ENCODE results near the gene PACS1.

The PACS1 gene

DNA sequence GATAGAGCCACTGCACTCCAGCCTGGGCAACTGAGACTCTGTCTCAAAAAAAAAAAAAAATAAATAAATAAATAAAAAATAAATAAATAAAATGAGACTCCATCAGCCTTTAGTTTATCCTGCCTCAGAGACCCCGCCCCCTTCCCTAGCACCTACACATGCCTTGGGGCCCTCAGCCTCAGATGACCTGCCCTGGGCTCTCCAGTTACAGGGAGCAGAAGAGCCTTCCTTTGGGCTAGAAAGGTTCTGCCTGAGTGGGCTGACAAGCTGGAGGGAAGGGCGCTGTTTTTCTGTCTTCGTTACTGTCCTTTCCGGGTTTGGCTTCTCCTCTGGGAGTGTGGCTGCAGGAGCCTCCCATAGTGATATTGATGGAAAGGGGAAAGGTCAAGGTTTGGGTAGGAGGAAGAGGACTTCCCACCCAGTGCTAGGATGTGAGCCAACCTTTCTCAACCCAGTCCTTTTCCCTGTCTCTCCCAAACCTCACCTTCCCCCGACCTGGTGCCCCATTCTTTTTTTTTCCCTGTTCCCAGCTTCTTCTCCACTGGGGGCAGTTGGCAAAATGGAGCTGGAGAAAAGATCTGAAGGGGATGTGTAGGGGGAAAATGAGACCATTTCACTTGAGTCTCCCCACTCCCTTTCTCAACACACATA, 19.4 kb upstream of the PACS1 start:
- DNase-seq = no peak

DNA sequence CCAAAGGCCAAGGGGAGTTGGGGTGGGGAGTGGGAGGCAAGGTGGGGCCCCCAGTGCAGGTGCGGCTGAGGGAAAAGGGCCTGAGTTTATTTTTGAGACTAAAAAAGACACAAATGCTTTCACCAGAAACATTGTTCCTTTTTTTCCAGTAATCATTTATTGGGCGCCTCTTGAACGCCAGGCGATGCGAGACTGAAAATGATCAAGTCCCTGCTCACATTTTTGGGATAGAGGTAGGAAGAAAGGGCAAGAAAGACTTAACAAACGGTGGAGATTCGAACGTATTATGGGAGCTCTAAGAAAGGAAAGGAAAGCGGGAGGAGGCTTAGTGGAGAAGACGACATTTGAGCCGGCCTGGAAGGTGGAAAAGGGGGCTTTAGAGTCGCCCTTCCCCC, 18.7 kb upstream of the PACS1 start:
- no peak for DNase-seq

DNA sequence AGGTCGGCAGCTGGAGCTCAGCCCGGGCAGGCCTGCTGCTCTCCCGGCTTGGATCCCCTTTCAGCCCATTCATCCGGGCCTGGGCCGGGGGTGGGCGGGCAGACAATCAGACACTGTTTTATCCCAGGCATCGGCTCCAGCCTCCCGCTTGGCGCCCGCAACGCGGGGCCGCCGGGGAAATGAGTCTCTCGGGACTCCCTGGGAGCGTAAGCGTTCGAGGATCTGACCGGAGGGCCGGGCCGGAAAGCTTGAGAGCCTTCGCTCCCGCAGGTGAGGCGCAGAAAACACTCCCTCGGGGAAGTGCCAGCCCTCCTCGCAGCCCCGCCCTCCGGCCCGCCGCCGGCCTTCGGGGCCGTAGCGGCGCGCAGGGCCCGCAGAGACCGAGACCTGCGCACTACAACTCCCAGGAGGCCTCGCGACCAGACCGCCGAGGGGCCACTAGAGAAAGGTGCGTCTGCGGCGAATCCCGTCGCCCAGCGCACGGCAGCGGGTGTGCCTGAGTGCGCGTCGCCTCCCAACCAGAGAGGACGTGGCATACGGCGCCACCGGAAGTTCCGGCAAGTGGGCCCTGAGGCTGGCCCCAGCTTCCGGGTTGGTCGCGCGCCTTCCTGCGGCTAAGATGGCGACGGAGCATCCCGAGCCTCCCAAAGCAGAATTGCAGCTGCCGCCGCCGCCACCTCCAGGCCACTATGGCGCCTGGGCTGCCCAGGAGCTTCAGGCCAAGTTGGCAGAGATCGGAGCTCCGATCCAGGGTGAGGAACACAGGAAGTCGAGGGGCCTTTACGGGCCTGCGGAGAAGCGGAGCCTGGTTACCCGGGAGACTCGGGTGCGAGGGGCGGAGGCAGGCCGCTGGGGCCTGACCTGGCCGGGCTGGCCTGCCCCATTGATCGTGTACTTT, 18.1 kb upstream of the PACS1 start, which contains the start of gene SF3B2:
SF3B2 (plus strand) TSS at position 599 of the 898 bp plus-strand sequence; CDS start at position 620, 21 bp downstream.
- DNase-seq = peak; percentile 98

DNA sequence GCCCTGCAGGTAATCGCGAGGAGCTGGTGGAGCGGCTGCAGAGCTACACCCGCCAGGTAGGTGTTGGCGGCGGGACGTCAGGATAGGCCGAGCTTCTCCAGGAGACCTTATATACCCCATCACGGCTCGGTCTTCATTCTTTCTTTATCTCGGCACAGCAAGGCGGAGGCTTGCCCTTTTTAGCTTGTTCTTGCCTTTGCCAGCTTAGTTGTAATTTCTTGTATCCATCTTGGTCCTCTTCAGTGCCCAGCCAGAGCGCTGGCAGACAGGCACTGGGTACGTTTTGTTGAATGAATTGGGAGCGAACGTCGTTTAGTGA, 17.4 kb upstream of the PACS1 start:
- DNase-seq = no peak

DNA sequence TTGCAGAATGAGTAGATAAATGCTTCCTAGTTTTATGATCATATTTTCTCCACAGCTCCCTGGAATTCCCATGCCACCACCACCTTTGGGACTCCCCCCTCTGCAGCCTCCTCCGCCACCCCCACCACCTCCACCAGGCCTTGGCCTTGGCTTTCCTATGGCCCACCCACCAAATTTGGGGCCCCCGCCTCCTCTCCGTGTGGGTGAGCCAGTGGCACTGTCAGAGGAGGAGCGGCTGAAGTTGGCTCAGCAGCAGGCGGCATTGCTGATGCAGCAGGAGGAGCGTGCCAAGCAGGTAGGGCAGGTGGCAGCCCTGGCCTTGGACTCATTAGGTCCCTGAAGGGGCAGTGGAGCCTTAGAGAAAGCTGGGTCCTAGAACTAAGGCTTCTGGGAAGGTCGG, 15.1 kb upstream of the PACS1 start:
- no peak for DNase-seq

DNA sequence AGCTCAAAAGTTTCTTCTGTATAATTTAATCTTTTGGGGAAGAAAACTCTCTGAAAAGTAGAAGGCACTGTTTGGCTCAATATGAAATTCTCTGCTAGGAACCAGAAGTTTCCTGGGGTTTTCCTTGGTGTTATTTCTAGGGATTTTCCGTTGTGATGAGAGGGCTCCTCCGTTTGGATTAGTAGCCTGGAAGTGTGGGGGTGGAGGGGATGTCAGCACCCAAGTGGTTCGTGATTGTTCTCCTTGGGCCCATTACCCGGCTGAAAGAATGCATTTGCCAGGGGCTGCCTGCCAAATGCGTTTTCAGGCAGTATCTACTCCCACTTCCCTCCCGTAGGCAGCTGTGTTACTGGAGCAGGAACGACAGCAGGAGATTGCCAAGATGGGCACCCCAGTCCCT, 13.6 kb upstream of the PACS1 start:
- no peak for DNase-seq

DNA sequence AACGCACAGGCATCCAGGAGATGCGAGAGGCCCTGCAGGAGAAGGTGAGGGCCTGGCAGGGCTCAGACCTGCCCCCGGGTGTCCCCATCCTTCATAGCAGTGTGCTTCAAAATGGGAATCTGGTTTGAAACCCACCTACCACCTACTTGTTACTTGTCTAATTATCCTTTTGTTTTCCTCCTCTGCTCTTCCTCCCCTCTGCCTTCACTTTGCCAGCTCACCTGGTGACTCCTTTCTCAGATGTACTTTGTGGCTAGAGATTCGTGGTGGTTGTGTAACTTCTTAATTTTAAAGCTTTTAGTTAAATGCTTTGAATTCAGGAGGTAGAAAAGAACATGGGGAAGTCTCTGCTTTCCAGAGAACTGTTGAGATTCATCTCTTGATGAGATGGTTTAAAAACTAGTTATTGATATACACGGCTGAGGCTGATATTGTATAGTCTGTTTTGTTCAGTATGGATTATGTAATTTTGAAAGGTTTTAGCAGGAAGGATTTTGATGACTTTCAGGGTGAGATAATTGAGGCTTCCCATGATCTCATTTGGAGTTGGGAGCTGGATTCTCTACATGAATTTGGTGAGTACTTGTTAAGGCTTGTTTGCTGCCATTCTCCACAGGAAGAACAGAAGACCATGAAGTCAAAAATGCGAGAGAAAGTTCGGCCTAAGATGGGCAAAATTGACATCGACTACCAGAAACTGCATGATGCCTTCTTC, 9.9 kb upstream of the PACS1 start:
- no peak for DNase-seq

DNA sequence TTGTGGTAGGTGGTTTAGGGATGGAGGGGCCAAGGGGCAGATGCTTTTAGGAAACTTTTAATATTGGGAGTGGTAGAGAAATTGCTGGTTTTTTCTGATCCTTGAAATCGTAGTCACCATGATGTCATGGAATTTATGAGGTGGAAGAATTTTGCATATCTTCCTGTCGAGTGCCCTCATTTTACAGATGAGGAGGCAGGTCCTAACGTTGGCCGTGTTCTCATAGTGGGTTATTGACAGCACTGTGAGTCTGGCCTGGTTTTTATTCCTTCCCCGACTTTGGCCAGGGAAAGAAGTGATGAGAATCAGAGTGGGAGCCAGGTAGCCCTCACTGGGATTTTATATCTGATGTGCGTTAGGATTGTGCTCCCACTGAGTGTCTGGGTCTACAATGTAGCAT, 8.8 kb upstream of the PACS1 start:
- DNase-seq = no peak

DNA sequence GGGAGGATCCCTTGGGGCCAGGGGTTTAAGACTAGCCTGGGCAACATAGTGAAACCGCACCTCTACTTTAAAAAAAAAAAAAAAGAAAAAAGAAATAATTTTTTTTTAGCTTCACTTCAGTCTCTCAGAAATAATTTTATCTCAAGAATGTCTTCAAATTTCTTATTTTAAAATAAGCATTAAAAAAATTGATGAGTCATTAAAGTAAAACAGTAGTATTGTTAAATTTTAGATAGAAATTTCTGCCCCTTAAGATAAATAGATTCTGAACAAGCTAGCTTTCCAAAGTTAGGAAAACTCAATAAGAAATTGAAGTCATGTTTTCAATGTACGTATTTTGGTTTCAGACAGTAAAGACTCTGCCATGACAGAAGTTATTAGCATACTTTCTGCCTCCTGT, 7.7 kb upstream of the PACS1 start:
- no peak for DNase-seq

DNA sequence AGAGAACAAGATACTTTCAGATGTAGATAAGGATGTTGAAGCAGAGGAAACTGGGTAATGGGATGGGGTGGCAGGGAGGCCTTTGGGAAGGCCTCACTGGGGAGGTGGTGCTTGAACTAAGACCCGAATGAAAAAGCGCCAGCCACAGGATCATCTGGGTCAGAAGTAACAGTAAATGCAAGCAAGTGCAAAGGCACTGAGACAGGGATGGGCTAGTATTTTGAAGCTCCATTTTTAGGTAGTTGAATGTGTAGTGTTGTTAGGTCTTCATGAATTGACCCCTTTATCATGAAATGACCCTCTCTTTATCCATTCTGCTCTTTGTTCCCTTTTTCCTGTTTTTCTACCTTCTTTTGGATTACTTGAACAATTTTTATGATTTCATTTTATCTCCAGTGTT, 6.2 kb upstream of the PACS1 start:
- DNase-seq = no peak

DNA sequence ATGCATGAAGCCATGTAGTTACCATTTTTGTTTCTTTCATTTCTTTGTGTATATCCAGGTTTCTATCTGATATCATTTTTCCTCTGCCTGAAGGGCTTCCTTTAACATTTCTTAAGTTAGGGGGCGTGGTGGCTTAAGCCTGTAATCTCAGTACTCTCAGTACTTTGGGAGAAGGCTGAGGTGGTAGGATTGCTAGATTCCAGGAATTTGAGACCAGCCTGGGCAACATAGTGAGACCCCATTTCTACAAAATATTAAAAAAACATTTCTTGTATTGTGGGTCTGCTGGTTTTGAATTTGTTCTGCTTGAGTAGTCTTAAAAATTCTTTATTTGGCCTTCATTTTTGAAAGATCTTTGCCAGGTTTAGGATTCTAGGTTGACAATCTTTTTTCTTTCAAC, 5.5 kb upstream of the PACS1 start:
- no peak for DNase-seq

DNA sequence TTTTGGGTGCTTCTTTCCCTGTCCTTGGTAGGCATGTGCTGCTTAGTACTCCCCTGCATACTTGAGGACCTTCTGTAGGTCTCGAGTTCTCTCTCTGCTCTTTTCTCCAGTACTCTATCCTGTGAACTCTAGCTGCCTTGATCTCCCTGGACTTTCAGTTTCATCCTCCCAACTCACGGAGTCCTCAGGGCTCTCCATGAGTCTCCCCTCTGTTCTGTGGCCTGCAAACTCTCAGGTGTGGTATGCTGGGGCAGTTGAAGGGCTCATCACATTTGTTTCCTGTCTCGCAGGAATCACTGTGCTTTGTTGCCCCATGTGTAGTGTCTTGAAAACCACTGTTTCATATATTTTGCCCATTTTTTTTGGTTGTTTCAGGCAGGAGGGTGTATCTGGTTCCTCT, 3.3 kb upstream of the PACS1 start:
- DNase-seq = no peak

DNA sequence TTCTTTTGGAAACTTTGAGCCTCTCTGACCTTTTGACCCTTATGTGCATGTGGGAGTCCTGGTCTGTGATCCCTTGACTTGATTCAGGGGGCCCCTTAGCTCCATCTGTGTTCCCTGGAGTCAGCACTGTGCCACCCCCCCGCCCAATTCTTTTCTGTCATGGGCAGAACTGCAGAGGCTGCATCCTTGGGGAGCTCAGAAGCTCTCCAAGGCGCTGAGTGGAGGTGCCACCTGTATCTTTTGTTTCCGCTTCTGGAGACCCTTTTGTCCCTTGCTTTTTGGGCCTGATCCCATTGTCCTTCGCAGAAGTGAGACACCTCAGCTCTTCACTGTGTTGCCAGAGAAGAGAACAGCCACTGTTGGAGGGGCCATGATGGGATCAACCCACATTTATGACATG, 2.4 kb upstream of the PACS1 start:
- no peak for DNase-seq

DNA sequence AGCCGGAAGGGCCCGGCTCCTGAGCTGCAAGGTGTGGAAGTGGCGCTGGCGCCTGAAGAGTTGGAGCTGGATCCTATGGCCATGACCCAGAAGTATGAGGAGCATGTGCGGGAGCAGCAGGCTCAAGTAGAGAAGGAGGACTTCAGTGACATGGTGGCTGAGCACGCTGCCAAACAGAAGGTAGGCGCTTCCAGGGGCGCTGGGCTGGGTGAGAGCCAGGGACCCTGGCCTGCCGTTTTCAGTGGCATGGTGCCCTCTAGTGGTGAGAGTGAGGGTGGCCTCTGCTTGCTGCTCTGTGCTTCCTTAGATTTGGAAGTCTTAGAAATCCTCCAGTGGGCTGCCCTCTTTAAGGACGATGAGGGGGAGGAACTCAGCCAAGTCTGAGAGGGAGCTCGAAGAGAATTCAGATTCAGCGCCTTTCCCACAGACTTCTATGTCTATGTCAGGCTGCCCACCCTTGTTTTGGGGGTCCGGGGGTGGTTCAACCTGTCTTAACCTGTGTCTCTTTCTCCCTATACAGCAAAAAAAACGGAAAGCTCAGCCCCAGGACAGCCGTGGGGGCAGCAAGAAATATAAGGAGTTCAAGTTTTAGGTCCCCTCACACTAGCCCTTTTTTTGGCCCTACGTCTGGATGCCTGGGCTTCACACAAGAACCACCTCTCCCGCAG, 1.8 kb upstream of the PACS1 start:
- DNase-seq = peak; percentile 71

DNA sequence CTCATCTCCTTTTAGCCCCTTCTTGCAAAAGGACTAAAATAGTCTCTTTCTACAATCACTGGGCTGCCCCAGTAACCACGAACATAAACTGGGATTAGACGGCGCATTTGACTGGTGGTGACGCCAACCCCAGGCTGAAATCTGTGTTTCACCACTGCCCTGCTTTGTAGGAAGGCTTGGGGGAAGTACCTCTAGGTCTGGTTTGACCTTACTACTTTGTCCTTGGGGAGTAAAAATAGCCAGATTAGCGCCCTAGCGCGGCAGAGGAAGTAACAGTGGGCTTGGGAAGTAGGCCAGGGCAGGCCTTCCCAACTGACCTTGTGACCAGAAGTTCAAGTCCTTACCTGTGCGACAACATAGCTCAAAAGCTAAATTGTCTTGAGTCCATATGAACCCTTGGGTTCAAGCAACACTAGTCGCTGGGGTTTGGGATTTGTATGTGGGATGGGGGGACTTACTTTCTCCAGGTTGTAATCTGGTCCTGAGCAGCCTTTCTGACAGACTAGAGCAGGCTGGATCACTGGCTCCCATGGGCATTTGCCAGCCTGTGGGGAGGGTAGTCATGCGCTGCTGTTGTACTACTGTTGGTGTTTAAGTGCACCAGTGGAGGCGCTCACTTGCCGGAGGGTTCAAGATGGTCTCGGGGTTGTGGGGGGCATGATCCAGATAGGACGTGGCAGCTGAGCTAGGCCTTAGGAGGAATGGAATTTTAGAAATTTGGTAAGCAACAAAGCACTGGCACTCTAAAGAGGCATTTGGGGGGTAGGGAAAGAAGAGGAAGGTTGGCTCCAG, 953 bp upstream of the PACS1 start:
- peak; percentile 56 for DNase-seq

DNA sequence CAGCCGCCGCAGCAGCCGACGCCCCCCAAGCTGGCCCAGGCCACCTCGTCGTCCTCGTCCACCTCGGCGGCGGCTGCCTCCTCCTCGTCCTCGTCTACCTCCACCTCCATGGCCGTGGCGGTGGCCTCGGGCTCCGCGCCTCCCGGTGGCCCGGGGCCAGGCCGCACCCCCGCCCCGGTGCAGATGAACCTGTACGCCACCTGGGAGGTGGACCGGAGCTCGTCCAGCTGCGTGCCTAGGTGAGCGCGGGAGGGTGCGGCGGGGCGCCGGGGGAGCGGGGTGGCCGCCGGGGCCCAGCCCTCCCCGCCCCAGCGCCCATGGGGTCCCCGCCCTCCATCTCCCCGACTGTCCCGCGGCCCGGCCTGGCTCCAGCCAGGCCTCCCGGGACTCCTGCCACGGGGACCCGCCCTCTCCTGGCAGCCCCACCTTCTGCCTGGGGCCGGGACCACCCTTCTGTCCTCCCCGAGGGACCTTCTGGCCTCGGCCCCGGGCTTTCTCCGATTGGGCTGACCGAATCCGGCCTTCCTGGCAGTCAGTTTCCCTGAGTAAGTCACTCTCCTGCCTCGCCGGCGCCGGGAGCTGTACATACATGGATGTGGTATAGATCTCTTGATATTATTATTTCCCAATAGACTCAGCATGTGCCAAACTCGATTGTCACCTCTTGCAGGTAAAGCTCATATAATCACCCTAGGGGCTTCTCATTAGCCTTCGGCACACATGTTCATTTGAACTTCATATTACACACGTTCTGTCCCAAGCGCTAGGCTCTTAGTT, 720 bp downstream of the PACS1 start:
- DNase-seq = no peak

DNA sequence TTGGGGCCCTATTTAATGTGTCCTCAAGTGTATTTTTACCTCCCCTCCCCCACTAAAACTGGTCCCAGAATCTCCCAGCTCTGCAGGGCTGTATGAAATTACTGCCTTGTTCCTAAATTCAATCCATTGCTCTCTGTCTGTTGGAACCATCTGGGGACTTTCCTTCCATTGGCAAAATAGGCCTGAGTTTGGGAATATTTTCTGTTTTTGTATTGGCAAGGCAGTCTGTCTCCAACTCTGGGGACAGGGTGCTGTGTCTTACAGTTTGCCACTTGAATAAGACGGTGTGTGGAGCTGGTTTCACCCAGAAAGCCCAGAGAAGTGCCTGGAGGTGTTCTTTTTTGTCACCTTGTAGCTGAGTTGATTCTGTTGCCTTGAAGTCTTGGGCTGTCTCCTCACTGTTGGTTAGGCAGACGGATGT, 1.3 kb downstream of the PACS1 start:
- no peak for DNase-seq

DNA sequence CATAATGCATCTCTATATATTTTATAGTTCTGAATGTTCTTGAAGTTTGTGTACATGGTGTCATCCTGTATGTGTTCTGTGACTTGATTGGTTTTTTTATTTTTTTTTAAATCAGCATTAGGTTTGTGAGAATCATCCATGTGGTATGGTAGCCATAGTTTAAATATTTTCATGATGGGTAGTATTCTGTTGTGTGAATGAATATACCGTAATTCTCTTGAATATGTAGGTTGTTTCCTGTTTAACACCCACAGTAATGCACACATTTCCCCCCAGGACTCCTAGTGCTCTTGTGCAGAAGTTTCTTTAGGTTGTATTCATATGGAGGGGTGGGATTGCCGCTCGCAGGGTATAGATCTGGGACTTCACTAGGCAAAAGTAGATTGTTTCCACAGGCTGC, 2.0 kb downstream of the PACS1 start:
- DNase-seq = no peak

DNA sequence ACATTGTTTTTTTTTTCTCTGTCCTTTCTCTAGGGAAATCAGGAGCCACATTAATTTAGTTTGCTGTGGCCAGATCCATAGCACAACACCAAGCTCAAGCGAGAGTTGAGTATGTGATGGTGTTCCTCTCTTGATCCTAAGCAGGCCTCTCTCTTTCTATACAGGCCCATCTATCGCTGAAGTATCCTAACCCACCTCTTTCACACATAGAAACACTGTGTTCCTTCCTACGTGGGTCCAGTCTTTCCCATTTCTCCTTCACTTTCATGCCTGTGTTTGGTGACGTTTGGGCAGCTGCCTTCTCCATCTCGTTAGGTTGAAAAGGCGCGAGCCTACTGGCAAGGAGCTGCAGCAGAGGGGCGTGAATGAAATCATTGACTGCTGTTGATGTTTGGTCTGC, 2.4 kb downstream of the PACS1 start:
- no peak for DNase-seq

DNA sequence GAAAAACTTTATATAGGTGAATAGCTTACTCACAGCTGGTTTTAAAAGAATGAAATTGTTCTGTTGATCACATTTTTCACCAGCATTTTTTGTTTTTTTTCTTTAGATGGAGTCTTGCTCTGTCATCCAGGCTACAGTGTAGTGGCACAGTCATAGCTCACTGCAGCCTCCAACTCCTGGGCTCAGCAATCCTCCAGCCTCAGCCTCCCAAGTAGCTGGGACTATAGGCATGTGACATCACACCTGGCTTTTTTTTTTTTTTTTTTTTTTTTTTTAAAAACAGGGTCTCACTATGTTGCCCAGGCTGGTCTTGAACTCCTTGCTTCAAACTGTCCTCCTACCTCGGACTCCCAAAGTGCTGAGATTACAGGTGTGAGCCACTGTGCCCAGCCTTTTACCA, 3.6 kb downstream of the PACS1 start:
- DNase-seq = no peak

DNA sequence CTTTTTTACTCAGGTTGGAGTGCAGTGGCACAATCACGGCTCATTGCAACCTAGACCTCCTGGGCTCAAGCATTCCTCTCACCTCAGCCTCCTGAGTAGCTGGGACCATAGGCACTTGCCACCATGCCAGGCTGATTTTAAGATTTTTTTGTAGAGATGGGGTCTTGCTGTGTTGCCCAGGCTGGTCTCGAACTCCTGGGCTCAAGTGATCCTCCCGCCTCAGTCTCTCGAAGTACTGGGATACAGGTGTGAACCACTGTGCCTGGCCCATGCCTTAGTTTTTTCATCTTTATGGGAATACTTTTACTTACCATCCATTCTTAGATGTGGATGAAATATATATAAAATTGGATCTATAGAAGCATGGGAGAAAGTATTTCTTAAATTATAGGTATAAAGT, 5.2 kb downstream of the PACS1 start:
- no peak for DNase-seq

DNA sequence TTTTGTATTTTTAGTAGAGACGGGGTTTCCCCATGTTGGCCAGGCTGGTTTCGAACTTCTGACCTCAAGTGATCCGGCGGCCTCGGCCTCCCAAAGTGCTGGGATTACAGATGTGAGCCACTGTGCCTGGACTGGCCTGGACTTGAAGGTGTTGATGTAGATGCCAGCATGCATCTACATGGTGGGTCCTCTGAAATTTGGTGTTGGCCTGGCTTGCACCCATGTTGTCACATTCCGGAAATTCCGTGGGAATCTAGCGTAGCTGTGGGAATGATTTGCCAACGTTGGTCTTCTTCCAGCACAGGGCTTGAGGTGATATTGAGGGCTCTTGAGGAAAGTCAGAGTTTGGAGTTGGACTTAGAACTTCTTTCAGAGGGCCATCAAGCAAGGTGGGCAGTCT, 6.5 kb downstream of the PACS1 start:
- no peak for DNase-seq
